ENCODE results near the gene CHTF18. TPM values are rescaled to one million over a fixed set of nuclear protein-coding genes. Genes with fewer than 3 reads are reported as not detected.

The CHTF18 gene
- total and polyA plus RNA-seq, 9 of the 15 experiments (the other 6 are each of a cell fraction or from before 2014, with no cell fraction given): 2.5 to 123 (median 17.0) TPM

GRCh38 chr16:822909-823297, 34.5 kb downstream of the CHTF18 start:
- H3K4me1 ChIP-seq (replicated peaks in 1 of 2; ENCODE audit: control insufficient read depth in 2 of 2, insufficient read depth in 2 of 2, low read length in 2 of 2): peaks cover 0 to 32% of the 10 kb centered on the region in 2 experiments; a peak in 2 of 5 replicates
- in situ Hi-C loops (cut with MboI): no loop called here

More at GRCh38 chr16:822909-823297, 34.5 kb downstream of the CHTF18 start:
- ATAC-seq (no peak), FAIRE-seq (no peak), DNase-seq (ENCODE audit: extremely low read depth in 1 of 4, low spot score in 3 of 4) (no peak)
- Histone ChIP-seq H3K79me2 (ENCODE audit: control insufficient read depth, insufficient read depth, low read length) (no peaks in the 10 kb centered on the region), H3K27ac (ENCODE audit: extremely low read depth, low read depth, low read length) (no peak overlapping the region), H4K20me1 (replicated peaks; ENCODE audit: control insufficient read depth, insufficient read depth, low read length) (no peaks in the 10 kb centered on the region), H3K27me3 (ENCODE audit: control insufficient read depth in 2 of 2, insufficient read depth in 2 of 2, low read length in 2 of 2) (peaks cover 64 to 93% of the 10 kb centered on the region in 2 experiments; a peak in 4 of 5 replicates), H3K36me3 (ENCODE audit: control insufficient read depth, insufficient read depth, low read length) (no peaks in the 10 kb centered on the region), H3K9ac (ENCODE audit: insufficient read depth in 1 of 2, low read depth in 2 of 2, low read length in 2 of 2) (no peak overlapping the region), H3K9me3 (replicated peaks; ENCODE audit: control insufficient read depth, insufficient read depth, low read depth, low read length) (no peaks in the 10 kb centered on the region; the same call in 1 of the 2 replicates), H3K4me3 (no peak overlapping the region), H3K4me2 (ENCODE audit: insufficient read depth, low read length) (no peak overlapping the region), H3K9me1 (ENCODE audit: control insufficient read depth, insufficient read depth, low read length) (no peaks in the 10 kb centered on the region), H2AFZ (ENCODE audit: low read depth, low read length) (no peak overlapping the region)
- WGBS (ENCODE audit: insufficient coverage, low coverage, missing lambda C conversion rate): 17% methylated on average over 9 of the region's 9 CpGs
- no TSS peak for BruUV-seq (replicated peaks)
- TF ChIP-seq TOE1 (IDR thresholded peaks at IDR 0.05; ENCODE audit: borderline replicate concordance): peak; percentile 61; the same call in 1 of the 2 replicates
- no peak for TF ChIP-seq TOE1 (CRISPR knock-in tag; IDR thresholded peaks at IDR 0.05; ENCODE audit: borderline replicate concordance, low read depth)
- TF ChIP-seq RAD51 (IDR thresholded peaks at IDR 0.05; ENCODE audit: borderline replicate concordance, low read depth): peak; percentile 83
- TF ChIP-seq, protein P1, sequence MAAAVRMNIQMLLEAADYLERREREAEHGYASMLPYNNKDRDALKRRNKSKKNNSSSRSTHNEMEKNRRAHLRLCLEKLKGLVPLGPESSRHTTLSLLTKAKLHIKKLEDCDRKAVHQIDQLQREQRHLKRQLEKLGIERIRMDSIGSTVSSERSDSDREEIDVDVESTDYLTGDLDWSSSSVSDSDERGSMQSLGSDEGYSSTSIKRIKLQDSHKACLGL (CRISPR knock-in tag; IDR thresholded peaks at IDR 0.05; ENCODE audit: borderline replicate concordance, poor library complexity, severe bottlenecking): no peak
- TF ChIP-seq, protein P2, sequence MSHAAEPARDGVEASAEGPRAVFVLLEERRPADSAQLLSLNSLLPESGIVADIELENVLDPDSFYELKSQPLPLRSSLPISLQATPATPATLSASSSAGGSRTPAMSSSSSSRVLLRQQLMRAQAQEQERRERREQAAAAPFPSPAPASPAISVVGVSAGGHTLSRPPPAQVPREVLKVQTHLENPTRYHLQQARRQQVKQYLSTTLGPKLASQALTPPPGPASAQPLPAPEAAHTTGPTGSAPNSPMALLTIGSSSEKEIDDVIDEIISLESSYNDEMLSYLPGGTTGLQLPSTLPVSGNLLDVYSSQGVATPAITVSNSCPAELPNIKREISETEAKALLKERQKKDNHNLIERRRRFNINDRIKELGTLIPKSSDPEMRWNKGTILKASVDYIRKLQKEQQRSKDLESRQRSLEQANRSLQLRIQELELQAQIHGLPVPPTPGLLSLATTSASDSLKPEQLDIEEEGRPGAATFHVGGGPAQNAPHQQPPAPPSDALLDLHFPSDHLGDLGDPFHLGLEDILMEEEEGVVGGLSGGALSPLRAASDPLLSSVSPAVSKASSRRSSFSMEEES (CRISPR knock-in tag; IDR thresholded peaks at IDR 0.05): peak; percentile 77
- no peak for TF ChIP-seq RBM14 (IDR thresholded peaks at IDR 0.05; ENCODE audit: borderline replicate concordance, insufficient read depth, low read depth, low read length)
- TF ChIP-seq CBFA2T2 (conservative IDR thresholded peaks at IDR 0.05): peak; percentile 45; the same call in 1 of the 2 replicates
- TF ChIP-seq POU5F1 (IDR thresholded peaks at IDR 0.05; ENCODE audit: borderline replicate concordance, low read depth, low read length, partially characterized antibody): no peak
- TF ChIP-seq HMGN3 (IDR thresholded peaks at IDR 0.05; ENCODE audit: borderline replicate concordance, extremely low read depth, insufficient read length, low read depth, low read length): no peak
- no peak for TF ChIP-seq CHAMP1 (IDR thresholded peaks at IDR 0.05)
- no peak for TF ChIP-seq SOX6 (IDR thresholded peaks at IDR 0.05)
- TF ChIP-seq, protein P3, sequence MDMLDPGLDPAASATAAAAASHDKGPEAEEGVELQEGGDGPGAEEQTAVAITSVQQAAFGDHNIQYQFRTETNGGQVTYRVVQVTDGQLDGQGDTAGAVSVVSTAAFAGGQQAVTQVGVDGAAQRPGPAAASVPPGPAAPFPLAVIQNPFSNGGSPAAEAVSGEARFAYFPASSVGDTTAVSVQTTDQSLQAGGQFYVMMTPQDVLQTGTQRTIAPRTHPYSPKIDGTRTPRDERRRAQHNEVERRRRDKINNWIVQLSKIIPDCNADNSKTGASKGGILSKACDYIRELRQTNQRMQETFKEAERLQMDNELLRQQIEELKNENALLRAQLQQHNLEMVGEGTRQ (CRISPR knock-in tag; IDR thresholded peaks at IDR 0.05): 0 out of 2 replicates have a peak, but pooled peaks have one; percentile 6
- TF ChIP-seq KAT8 (IDR thresholded peaks at IDR 0.05; ENCODE audit: low read depth): no peak
- intact Hi-C loops (cut with micrococcal nuclease): no loop called here
- ChIA-PET POLR2A (interaction anchor here (0.7 to 1.2 kb wide), 2 partner anchors 14 to 67 kb away, joined by 3 to 4 read pairs; no protein-coding TSS in a partner anchor), CTCF (ENCODE audit: low intra/inter-chr PET ratio) (no interaction called here)
